IMR-90 (cell line): Measurements from ENCODE around the gene ANO2. TPM values are rescaled to one million over a fixed set of nuclear protein-coding genes. Genes with fewer than 3 reads are reported as not detected.

Experiments
- ATAC-seq: fragments of 200-7000 bp; cut with Tn5 transposase; 2 replicates; pipeline ENCODE4 v1.9.1; 2020; ENCODE audit warnings: low read depth, mild to moderate bottlenecking, moderate library complexity
- BruUV-seq: library from RNA; stranded (reverse); fragments of 400-500 nt; replicated peaks from 2 replicates; lab custom pipeline; 2021; lab: Mats Ljungman, UMichigan
- CTCF ChIA-PET: fragments of 300-600 bp; formaldehyde crosslinking; extraction: SDS; loops from one replicate; lab custom pipeline; 2021; ENCODE audit warnings: antibody characterized with exemption; lab: Yijun Ruan, JAX
- POLR2A ChIA-PET: fragments of 300-600 bp; sonication (Branson Sonifier 250); formaldehyde crosslinking; loops from one replicate; lab custom pipeline; 2022; ENCODE audit warnings: antibody characterized with exemption; ENCODE audit not compliant: unreplicated experiment; lab: Charles Lee
- DNase-seq: peaks from one replicate; pipeline ENCODE4 v3.0.0; 2013
- H2AFZ ChIP-seq: replicated peaks from 2 replicates; pipeline ENCODE3; 2013; ENCODE audit warnings: low read length, mild to moderate bottlenecking; ENCODE audit not compliant: poor library complexity
- H2AK5ac ChIP-seq: 2 replicates; pipeline ENCODE4 v1.6.1; 2013; ENCODE audit warnings: low read depth, low read length, inconsistent platforms
- H2AK9ac ChIP-seq: replicated peaks from 2 replicates; pipeline ENCODE3; 2013; ENCODE audit warnings: mild to moderate bottlenecking, low read depth, low read length, moderate library complexity; ENCODE audit not compliant: poor library complexity
- H2BK120ac ChIP-seq: 2 replicates; pipeline ENCODE4 v1.6.1; 2013; ENCODE audit warnings: low read depth, low read length, inconsistent platforms
- H2BK15ac ChIP-seq: 3 replicates; pipeline ENCODE4 v1.6.1; 2013; ENCODE audit warnings: low read depth, low read length, inconsistent platforms
- H2BK20ac ChIP-seq: 2 replicates; pipeline ENCODE4 v1.6.1; 2013; ENCODE audit warnings: low read depth, mild to moderate bottlenecking, inconsistent platforms, low read length, moderate library complexity
- H2BK5ac ChIP-seq: 2 replicates; pipeline ENCODE4 v1.6.1; 2013; ENCODE audit warnings: mild to moderate bottlenecking, low read depth, low read length, inconsistent platforms; ENCODE audit not compliant: poor library complexity, severe bottlenecking
- H3K14ac ChIP-seq: replicated peaks from 2 replicates; pipeline ENCODE4 v1.6.1; 2013; ENCODE audit warnings: low read depth, low read length, inconsistent platforms
- H3K18ac ChIP-seq: 2 replicates; pipeline ENCODE4 v1.6.1; 2013; ENCODE audit warnings: low read depth, low read length, control low read depth
- H3K23ac ChIP-seq: 2 replicates; pipeline ENCODE4 v1.6.1; 2013; ENCODE audit warnings: low read depth, low read length, inconsistent platforms
- H3K27ac ChIP-seq: 2 replicates; pipeline ENCODE4 v1.5.1; 2013; ENCODE audit warnings: mild to moderate bottlenecking, control low read depth, low read length; ENCODE audit not compliant: insufficient read depth
- H3K27me3 ChIP-seq: 2 replicates; pipeline ENCODE4 v1.6.1; 2013; ENCODE audit warnings: low read length; ENCODE audit not compliant: control insufficient read depth, insufficient read depth
- H3K36me3 ChIP-seq: 2 replicates; pipeline ENCODE4 v1.6.1; 2013; ENCODE audit warnings: low read length, mixed read lengths; ENCODE audit not compliant: control insufficient read depth, insufficient read depth
- H3K4ac ChIP-seq: 2 replicates; pipeline ENCODE4 v1.6.1; 2013; ENCODE audit warnings: low read depth, low read length, inconsistent platforms
- H3K4me1 ChIP-seq: 2 replicates; pipeline ENCODE4 v1.6.1; 2013; ENCODE audit warnings: low read length, mixed read lengths; ENCODE audit not compliant: control insufficient read depth, insufficient read depth
- H3K4me2 ChIP-seq: 2 replicates; pipeline ENCODE4 v1.6.1; 2013; ENCODE audit warnings: low read depth, mild to moderate bottlenecking, control low read depth, low read length, moderate library complexity
- H3K4me3 ChIP-seq: 2 replicates; pipeline ENCODE4 v1.5.1; 2013; ENCODE audit warnings: low read depth, mild to moderate bottlenecking, control low read depth, low read length, moderate library complexity; ENCODE audit not compliant: insufficient read depth
- H3K56ac ChIP-seq: 2 replicates; pipeline ENCODE4 v1.6.1; 2013; ENCODE audit warnings: low read length, inconsistent platforms; ENCODE audit not compliant: insufficient read depth; ENCODE audit errors: extremely low read depth
- H3K79me1 ChIP-seq, 2 experiments: 2 replicates each; pipeline ENCODE4 v1.6.1; 2013; ENCODE audit warnings: low read length in 2 of 2, inconsistent platforms in 1 of 2, low read depth in 1 of 2
- H3K9ac ChIP-seq: 2 replicates; pipeline ENCODE4 v1.6.1; 2013; ENCODE audit warnings: low read depth, low read length, control low read depth
- H3K9me1 ChIP-seq: 2 replicates; pipeline ENCODE4 v1.6.1; 2013; ENCODE audit warnings: low read length, inconsistent platforms; ENCODE audit not compliant: insufficient read depth
- H3K9me3 ChIP-seq: 2 replicates; pipeline ENCODE4 v1.6.1; 2013; ENCODE audit warnings: low read length; ENCODE audit not compliant: control insufficient read depth, insufficient read depth
- H4K20me1 ChIP-seq: 2 replicates; pipeline ENCODE4 v1.6.1; 2013; ENCODE audit warnings: low read length, inconsistent platforms; ENCODE audit not compliant: insufficient read depth
- H4K5ac ChIP-seq: 2 replicates; pipeline ENCODE4 v1.6.1; 2013; ENCODE audit warnings: mild to moderate bottlenecking, low read depth, low read length, control low read depth
- H4K8ac ChIP-seq, 2 experiments: 2 replicates each; pipeline ENCODE4 v1.6.1; 2013; ENCODE audit warnings: low read depth in 2 of 2, low read length in 2 of 2, control low read depth in 1 of 2, inconsistent platforms in 1 of 2
- H4K91ac ChIP-seq: 2 replicates; pipeline ENCODE4 v1.6.1; 2013; ENCODE audit warnings: low read depth, low read length, inconsistent platforms; ENCODE audit not compliant: insufficient read depth
- BHLHE40 ChIP-seq: fragments of 150-350 bp; IDR thresholded peaks from 2 replicates; pipeline ENCODE4 v1.6.1; 2016; ENCODE audit warnings: mild to moderate bottlenecking, low read depth, low read length
- CEBPB ChIP-seq: IDR thresholded peaks from 2 replicates; pipeline ENCODE4 v1.6.1; 2012; ENCODE audit warnings: low read depth, low read length, improper control_type of control experiment
- CHD1 ChIP-seq: IDR thresholded peaks from 2 replicates; pipeline ENCODE4 v1.6.1; 2012; ENCODE audit warnings: low read depth, low read length, improper control_type of control experiment
- CTCF ChIP-seq: conservative IDR thresholded peaks from 2 replicates; pipeline ENCODE4 v1.5.1; 2012; ENCODE audit warnings: mild to moderate bottlenecking, low read depth, low read length, improper control_type of control experiment
- ELK1 ChIP-seq: fragments of 150-350 bp; IDR thresholded peaks from 2 replicates; pipeline ENCODE4 v1.6.1; 2016; ENCODE audit warnings: low read depth, mild to moderate bottlenecking, low read length, moderate library complexity, borderline replicate concordance
- FOS ChIP-seq: fragments of 150-350 bp; IDR thresholded peaks from 2 replicates; pipeline ENCODE4 v1.6.1; 2016; ENCODE audit warnings: low read depth, low read length
- MAFK ChIP-seq: IDR thresholded peaks from 2 replicates; pipeline ENCODE4 v1.6.1; 2012; ENCODE audit warnings: low read depth, low read length, improper control_type of control experiment
- MAZ ChIP-seq: IDR thresholded peaks from 2 replicates; pipeline ENCODE4 v1.6.1; 2012; ENCODE audit warnings: low read depth, mild to moderate bottlenecking, low read length, improper control_type of control experiment, moderate library complexity, borderline replicate concordance
- MXI1 ChIP-seq: IDR thresholded peaks from 2 replicates; pipeline ENCODE4 v1.6.1; 2012; ENCODE audit warnings: low read depth, mild to moderate bottlenecking, low read length, moderate library complexity, borderline replicate concordance
- NFE2L2 ChIP-seq: fragments of 150-350 bp; IDR thresholded peaks from 2 replicates; pipeline ENCODE4 v1.6.1; 2016; ENCODE audit warnings: low read depth, mild to moderate bottlenecking, low read length
- RAD21 ChIP-seq: IDR thresholded peaks from 2 replicates; pipeline ENCODE4 v1.6.1; 2012; ENCODE audit warnings: low read length, improper control_type of control experiment
- RCOR1 ChIP-seq: IDR thresholded peaks from 2 replicates; pipeline ENCODE4 v1.6.1; 2012; ENCODE audit warnings: mild to moderate bottlenecking, low read length, improper control_type of control experiment; ENCODE audit not compliant: insufficient replicate concordance
- RFX5 ChIP-seq: IDR thresholded peaks from 2 replicates; pipeline ENCODE4 v1.8.0; 2012; ENCODE audit warnings: low read depth, mild to moderate bottlenecking, low read length, moderate library complexity
- SMC3 ChIP-seq: fragments of 150-350 bp; IDR thresholded peaks from 2 replicates; pipeline ENCODE4 v1.6.1; 2016; ENCODE audit warnings: low read depth, mild to moderate bottlenecking, antibody characterized with exemption, low read length, moderate library complexity
- USF2 ChIP-seq: fragments of 150-350 bp; IDR thresholded peaks from 2 replicates; pipeline ENCODE4 v1.6.1; 2017; ENCODE audit warnings: mild to moderate bottlenecking, antibody characterized with exemption, low read length, low read depth
- WGBS, 2 experiments: methylation state at CpG; one replicate each; pipeline versions ENCODE4 v1.1.5 to v1.1.7; 2013; ENCODE audit warnings: missing lambda C conversion rate in 2 of 2; ENCODE audit not compliant: insufficient read length in 1 of 2; ENCODE audit errors: extremely low coverage in 2 of 2; 5-methylcytosine and 5-hydroxymethylcytosine counted together
- dilution Hi-C: fragments of 300-500 bp; cut with HindIII; formaldehyde crosslinking; loops from one replicate; pipeline ENCODE4 v1.14.3; 2018; ENCODE audit warnings: low sequenced_read_pairs; ENCODE audit not compliant: unreplicated experiment
- in situ Hi-C: fragments of 300-500 bp; cut with MboI; formaldehyde crosslinking; loops from 3 replicates; pipeline ENCODE4 v1.14.3; 2019; ENCODE audit warnings: low sequenced_read_pairs, inconsistent platforms, mixed read lengths
- intact Hi-C: fragments of 100-400 bp; cut with micrococcal nuclease; formaldehyde crosslinking; loops from 2 replicates; pipeline ENCODE4 v1.10.0; 2022
- polyA plus RNA-seq, 3 experiments: library from polyadenylated mRNA; depleted of rRNA; stranded (reverse); fragments of >200 nt; gene quantifications; 2 replicates each; pipeline ENCODE4 v1.2.3, GENCODE V29; 2012; ENCODE audit warnings: low replicate concordance in 1 of 3
- total RNA-seq: library from RNA; depleted of rRNA; stranded (reverse); fragments of >200 nt; gene quantifications from 2 replicates; pipeline ENCODE4 v1.2.3, GENCODE V29; 2012

ANO2 gene
- total and polyA plus RNA-seq, 2 of the 4 experiments (the other 2 are of a cell fraction), result 0.22 TPM; not detected in 1

- Histone ChIP-seq H2BK15ac (no peak overlapping the region), H3K9me3 (no peaks in the 10 kb centered on the region; the same call in 1 of the 2 replicates), H3K56ac (no peak overlapping the region), H4K91ac (no peak overlapping the region), H3K36me3 (no peaks in the 10 kb centered on the region), H3K27ac (no peak overlapping the region), H3K4me1 (no peaks in the 10 kb centered on the region), H3K23ac (no peak overlapping the region), H2AK9ac (no peak overlapping the region), H3K4me2 (no peak overlapping the region), H3K27me3 (peaks cover 44% of the 10 kb centered on the region), H4K8ac (no peak overlapping the region), H4K20me1 (no peaks in the 10 kb centered on the region), H3K9ac (no peak overlapping the region), H2BK120ac (no peak overlapping the region), H3K18ac (no peak overlapping the region), H4K5ac (no peak overlapping the region), H2BK20ac (no peak overlapping the region), H3K4ac (no peak overlapping the region), H3K4me3 (no peak overlapping the region), H2AFZ (no peak overlapping the region), H2AK5ac (no peak overlapping the region), H3K9me1 (no peaks in the 10 kb centered on the region), H3K79me1 (no peaks in the 10 kb centered on the region), H3K14ac (no peak overlapping the region), H2BK5ac (no peak overlapping the region)
- intact Hi-C loops, result no loop called here
- ATAC-seq, result no peak
- DNase-seq, result no peak
- no CpG with 5 or more reads among the region's 2 CpGs for WGBS, 2 experiments
- in situ Hi-C loops, result no loop called here
- CTCF ChIA-PET, result no interaction called here
- POLR2A ChIA-PET, result no interaction called here
- BruUV-seq, result no TSS peak
- dilution Hi-C loops, result no loop called here
- TF ChIP-seq SMC3 (no peak), MAZ (no peak), ELK1 (no peak), CHD1 (no peak), NFE2L2 (no peak), FOS (no peak), CEBPB (no peak), USF2 (no peak), MXI1 (no peak), MAFK (no peak), CTCF (no peak), RAD21 (no peak), RFX5 (no peak), RCOR1 (no peak), BHLHE40 (no peak)
Observed at GRCh38 chr12:5688226-5688625, 256.8 kb downstream of the ANO2 start.
